GM18951 (cell line): Measurements from ENCODE around the gene MCC.
"Not testable (repeated sequence)": the region's sequence is repeated elsewhere in the genome, so short reads cannot be mapped to it uniquely, and the experiment has no call there.

ENCODE experiments used
- POLR2A ChIP-seq: IDR thresholded peaks from 4 replicates; pipeline ENCODE4 v1.6.1; 2011; ENCODE audit warnings: mild to moderate bottlenecking; ENCODE audit not compliant: insufficient read length, insufficient read depth; ENCODE audit errors: extremely low read depth
- in situ Hi-C: fragments of 300-500 bp; cut with MboI; formaldehyde crosslinking; loops from one replicate; pipeline ENCODE4 v1.12.0; 2022; ENCODE audit warnings: low sequenced_read_pairs, mixed read lengths, inconsistent platforms; ENCODE audit not compliant: unreplicated experiment

Gene MCC

GRCh38 chr5:113434889-113435288 lies 53.4 kb downstream of the MCC start, which contains the start of gene TSSK1B:
TSS of gene TSSK1B (minus strand) at chr5:113434989. CDS start at chr5:113434839, 150 bp downstream.
- in situ Hi-C loops, result no loop called here

GRCh38 chr5:113433862-113434612 lies 54.2 kb downstream of the MCC start:
- in situ Hi-C loops, result no loop called here
- no peak for TF ChIP-seq POLR2A

More at GRCh38 chr5:113434889-113435288, 53.4 kb downstream of the MCC start, which contains the start of gene TSSK1B:
- no peak for TF ChIP-seq POLR2A

- in situ Hi-C loops, result no loop called here
- TF ChIP-seq POLR2A, result no peak
Measured at GRCh38 chr5:113433071-113433470, 55.2 kb downstream of the MCC start.

GRCh38 chr5:113427871-113428574 lies 60.2 kb downstream of the MCC start:
- in situ Hi-C loops, result no loop called here
- TF ChIP-seq POLR2A, result no peak

- TF ChIP-seq POLR2A, result no peak
- in situ Hi-C loops, result no loop called here
Measured at GRCh38 chr5:113425909-113426308, 62.3 kb downstream of the MCC start.

GRCh38 chr5:113421693-113422092 lies 66.6 kb downstream of the MCC start:
- in situ Hi-C loops, result no loop called here
- no peak for TF ChIP-seq POLR2A

- in situ Hi-C loops, result no loop called here
Measured at GRCh38 chr5:113405530-113405929, 82.7 kb downstream of the MCC start.

GRCh38 chr5:113404269-113404668 lies 84.0 kb downstream of the MCC start:
- no peak for TF ChIP-seq POLR2A
- in situ Hi-C loops, result no loop called here

More at GRCh38 chr5:113405530-113405929, 82.7 kb downstream of the MCC start:
- no peak for TF ChIP-seq POLR2A

- in situ Hi-C loops, result not testable (repeated sequence)
Measured at GRCh38 chr5:113397986-113398385, 90.3 kb downstream of the MCC start.

GRCh38 chr5:113397046-113397445 lies 91.2 kb downstream of the MCC start:
- in situ Hi-C loops, result no loop called here

GRCh38 chr5:113394658-113395057 lies 93.6 kb downstream of the MCC start:
- TF ChIP-seq POLR2A, result no peak
- in situ Hi-C loops, result no loop called here

More at GRCh38 chr5:113397046-113397445, 91.2 kb downstream of the MCC start:
- TF ChIP-seq POLR2A, result no peak

- TF ChIP-seq POLR2A, result no peak
Measured at GRCh38 chr5:113390224-113390623, 98.0 kb downstream of the MCC start.

GRCh38 chr5:113389116-113389515 lies 99.1 kb downstream of the MCC start:
- no peak for TF ChIP-seq POLR2A
- in situ Hi-C loops, result no loop called here

More at GRCh38 chr5:113390224-113390623, 98.0 kb downstream of the MCC start:
- in situ Hi-C loops, result no loop called here

- in situ Hi-C loops, result no loop called here
Measured at GRCh38 chr5:113387844-113388243, 100.4 kb downstream of the MCC start.

More at GRCh38 chr5:113387844-113388243, 100.4 kb downstream of the MCC start:
- no peak for TF ChIP-seq POLR2A
